ENCODE data around the gene LDLRAD4.

Gene LDLRAD4

DNA sequence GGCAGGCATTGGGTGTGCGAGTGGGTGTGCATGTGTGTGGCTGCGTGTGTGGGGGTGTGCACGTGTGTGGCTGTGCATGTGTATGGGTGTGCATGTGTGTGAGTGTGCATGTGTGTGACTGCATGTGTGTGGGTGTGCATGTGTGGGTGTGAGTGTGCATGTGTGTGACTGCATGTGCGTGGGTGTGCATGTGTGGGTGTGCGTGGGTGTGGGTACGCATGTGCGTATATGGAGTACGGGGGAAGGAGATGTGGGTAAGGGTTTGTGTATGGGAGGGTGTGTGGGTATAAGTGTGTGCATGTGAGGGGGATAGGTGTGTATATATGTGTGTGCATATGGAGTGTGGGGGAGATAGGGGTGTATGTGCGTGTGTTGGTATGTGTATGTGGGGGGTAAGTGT, 371.4 kb downstream of the LDLRAD4 start:
- TF ChIP-seq RAD21 (IDR thresholded peaks at IDR 0.05; ENCODE audit: low read depth) (no peak), YY1 (IDR thresholded peaks at IDR 0.05; ENCODE audit: low read depth) (no peak), TCF12 (IDR thresholded peaks at IDR 0.05; ENCODE audit: low read depth) (no peak), EP300 (IDR thresholded peaks at IDR 0.05; ENCODE audit: borderline replicate concordance) (no peak), USF1 (IDR thresholded peaks at IDR 0.05) (no peak), NFIC (IDR thresholded peaks at IDR 0.05) (no peak), FOXM1 (IDR thresholded peaks at IDR 0.05; ENCODE audit: borderline replicate concordance, low read depth) (no peak)
- TF ChIP-seq, protein P1, sequence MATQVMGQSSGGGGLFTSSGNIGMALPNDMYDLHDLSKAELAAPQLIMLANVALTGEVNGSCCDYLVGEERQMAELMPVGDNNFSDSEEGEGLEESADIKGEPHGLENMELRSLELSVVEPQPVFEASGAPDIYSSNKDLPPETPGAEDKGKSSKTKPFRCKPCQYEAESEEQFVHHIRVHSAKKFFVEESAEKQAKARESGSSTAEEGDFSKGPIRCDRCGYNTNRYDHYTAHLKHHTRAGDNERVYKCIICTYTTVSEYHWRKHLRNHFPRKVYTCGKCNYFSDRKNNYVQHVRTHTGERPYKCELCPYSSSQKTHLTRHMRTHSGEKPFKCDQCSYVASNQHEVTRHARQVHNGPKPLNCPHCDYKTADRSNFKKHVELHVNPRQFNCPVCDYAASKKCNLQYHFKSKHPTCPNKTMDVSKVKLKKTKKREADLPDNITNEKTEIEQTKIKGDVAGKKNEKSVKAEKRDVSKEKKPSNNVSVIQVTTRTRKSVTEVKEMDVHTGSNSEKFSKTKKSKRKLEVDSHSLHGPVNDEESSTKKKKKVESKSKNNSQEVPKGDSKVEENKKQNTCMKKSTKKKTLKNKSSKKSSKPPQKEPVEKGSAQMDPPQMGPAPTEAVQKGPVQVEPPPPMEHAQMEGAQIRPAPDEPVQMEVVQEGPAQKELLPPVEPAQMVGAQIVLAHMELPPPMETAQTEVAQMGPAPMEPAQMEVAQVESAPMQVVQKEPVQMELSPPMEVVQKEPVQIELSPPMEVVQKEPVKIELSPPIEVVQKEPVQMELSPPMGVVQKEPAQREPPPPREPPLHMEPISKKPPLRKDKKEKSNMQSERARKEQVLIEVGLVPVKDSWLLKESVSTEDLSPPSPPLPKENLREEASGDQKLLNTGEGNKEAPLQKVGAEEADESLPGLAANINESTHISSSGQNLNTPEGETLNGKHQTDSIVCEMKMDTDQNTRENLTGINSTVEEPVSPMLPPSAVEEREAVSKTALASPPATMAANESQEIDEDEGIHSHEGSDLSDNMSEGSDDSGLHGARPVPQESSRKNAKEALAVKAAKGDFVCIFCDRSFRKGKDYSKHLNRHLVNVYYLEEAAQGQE (IDR thresholded peaks at IDR 0.05; ENCODE audit: low read depth) = no peak

DNA sequence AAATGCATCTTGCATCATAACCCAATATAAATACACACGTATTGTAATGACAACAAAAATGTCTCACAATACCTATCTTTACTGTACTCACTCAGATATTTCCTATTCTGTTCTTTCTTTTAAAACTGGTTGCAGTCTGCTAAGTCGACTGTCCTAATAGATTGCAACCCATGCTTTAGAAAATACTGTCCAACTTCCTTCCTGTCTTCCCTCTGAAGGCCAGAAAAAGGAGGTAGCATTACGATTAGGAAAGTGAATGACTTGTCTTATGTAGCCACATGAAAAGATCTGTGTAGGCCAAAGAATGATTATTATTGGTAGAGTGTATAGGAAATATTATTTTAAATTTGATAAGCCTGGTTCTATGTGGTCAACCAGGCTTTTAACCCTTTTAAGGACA, 373.7 kb downstream of the LDLRAD4 start:
- no peak for TF ChIP-seq USF1 (IDR thresholded peaks at IDR 0.05)
- no peak for TF ChIP-seq CREB1 (IDR thresholded peaks at IDR 0.05; ENCODE audit: low read depth)
- no peak for TF ChIP-seq CEBPB (IDR thresholded peaks at IDR 0.05)
- TF ChIP-seq TAF1 (IDR thresholded peaks at IDR 0.05; ENCODE audit: low read depth) = no peak
- TF ChIP-seq, protein P1 (IDR thresholded peaks at IDR 0.05; ENCODE audit: low read depth) = no peak
- no peak for TF ChIP-seq FOXM1 (IDR thresholded peaks at IDR 0.05; ENCODE audit: borderline replicate concordance, low read depth)
- TF ChIP-seq RAD21 (IDR thresholded peaks at IDR 0.05; ENCODE audit: low read depth) = no peak
- no peak for TF ChIP-seq EGR1 (IDR thresholded peaks at IDR 0.05)
- TF ChIP-seq, protein P2, sequence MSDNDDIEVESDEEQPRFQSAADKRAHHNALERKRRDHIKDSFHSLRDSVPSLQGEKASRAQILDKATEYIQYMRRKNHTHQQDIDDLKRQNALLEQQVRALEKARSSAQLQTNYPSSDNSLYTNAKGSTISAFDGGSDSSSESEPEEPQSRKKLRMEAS (IDR thresholded peaks at IDR 0.05) = no peak
- TF ChIP-seq ZBTB7A (IDR thresholded peaks at IDR 0.05; ENCODE audit: low read depth) = no peak
- TF ChIP-seq NFIC (IDR thresholded peaks at IDR 0.05) = no peak
- TF ChIP-seq TEAD4 (IDR thresholded peaks at IDR 0.05) = no peak

DNA sequence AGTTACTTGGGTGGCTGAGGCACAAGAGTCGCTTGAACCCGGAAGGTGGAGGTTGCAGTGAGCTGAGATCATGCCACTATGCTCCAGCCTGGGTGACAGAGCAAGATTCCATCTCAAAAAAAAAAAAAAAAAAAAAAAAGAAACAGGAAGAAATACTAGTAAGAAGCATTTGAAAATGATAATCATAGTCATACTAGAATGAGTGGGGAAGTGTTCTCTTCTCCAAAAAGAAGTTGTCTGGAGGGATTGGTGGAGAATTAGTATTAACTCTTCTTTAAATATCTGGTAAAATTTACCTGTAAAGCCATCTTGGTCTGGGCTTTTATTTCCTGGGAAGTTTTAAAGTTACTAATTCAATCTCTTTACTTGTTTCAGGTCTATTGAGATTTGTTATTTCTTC, 376.0 kb downstream of the LDLRAD4 start:
- no peak for TF ChIP-seq TAF1 (IDR thresholded peaks at IDR 0.05; ENCODE audit: low read depth)
- TF ChIP-seq RAD21 (IDR thresholded peaks at IDR 0.05; ENCODE audit: low read depth) = no peak
- TF ChIP-seq NFIC (IDR thresholded peaks at IDR 0.05) = no peak
- TF ChIP-seq CREB1 (IDR thresholded peaks at IDR 0.05; ENCODE audit: low read depth) = no peak
- TF ChIP-seq, protein P1 (IDR thresholded peaks at IDR 0.05; ENCODE audit: low read depth) = no peak
- no peak for TF ChIP-seq ZBTB7A (IDR thresholded peaks at IDR 0.05; ENCODE audit: low read depth)
- TF ChIP-seq YY1 (IDR thresholded peaks at IDR 0.05; ENCODE audit: low read depth) = no peak
- TF ChIP-seq USF1 (IDR thresholded peaks at IDR 0.05) = no peak
- TF ChIP-seq EP300 (IDR thresholded peaks at IDR 0.05; ENCODE audit: borderline replicate concordance) = no peak
- TF ChIP-seq TEAD4 (IDR thresholded peaks at IDR 0.05) = no peak
- TF ChIP-seq, protein P2 (IDR thresholded peaks at IDR 0.05) = no peak

GRCh38 chr18:13597068-13597467, 378.5 kb downstream of the LDLRAD4 start:
- TF ChIP-seq YY1 (IDR thresholded peaks at IDR 0.05; ENCODE audit: low read depth) = no peak
- TF ChIP-seq RAD21 (IDR thresholded peaks at IDR 0.05; ENCODE audit: low read depth) = no peak
- no peak for TF ChIP-seq ZBTB7A (IDR thresholded peaks at IDR 0.05; ENCODE audit: low read depth)
- TF ChIP-seq, protein P1 (IDR thresholded peaks at IDR 0.05; ENCODE audit: low read depth) = no peak
- TF ChIP-seq CREB1 (IDR thresholded peaks at IDR 0.05; ENCODE audit: low read depth) = no peak
- TF ChIP-seq FOXM1 (IDR thresholded peaks at IDR 0.05; ENCODE audit: borderline replicate concordance, low read depth) = no peak
- TF ChIP-seq TAF1 (IDR thresholded peaks at IDR 0.05; ENCODE audit: low read depth) = no peak
- TF ChIP-seq EP300 (IDR thresholded peaks at IDR 0.05; ENCODE audit: borderline replicate concordance) = no peak
- TF ChIP-seq TCF12 (IDR thresholded peaks at IDR 0.05; ENCODE audit: low read depth) = no peak
- no peak for TF ChIP-seq EGR1 (IDR thresholded peaks at IDR 0.05)
- no peak for TF ChIP-seq TEAD4 (IDR thresholded peaks at IDR 0.05)
